Cardiac muscle cell (in vitro differentiated cells and primary cell): ENCODE data around the gene ZNF768. TPM values are rescaled to one million over a fixed set of nuclear protein-coding genes. Genes with fewer than 3 reads are reported as not detected.

Experiments
- DNase-seq, 2 donors: peaks; one replicate each; pipeline versions ENCODE4 v3.0.0 to v3.0.0-alpha.2; 2010 to 2017; ENCODE audit warnings: low read depth in 1 of 2, low spot score in 1 of 2
- H3K27ac ChIP-seq: fragments of 200-600 bp; sonication (generic); 2 replicates; pipeline ENCODE4 v1.5.1; 2016
- H3K27me3 ChIP-seq: fragments of 200-600 bp; sonication (generic); 2 replicates; pipeline ENCODE4 v1.6.0; 2016; ENCODE audit warnings: control low read depth
- H3K36me3 ChIP-seq: fragments of 200-600 bp; sonication (generic); 2 replicates; pipeline ENCODE4 v1.5.1; 2016; ENCODE audit warnings: control low read depth
- H3K4me1 ChIP-seq: fragments of 200-600 bp; sonication (generic); 2 replicates; pipeline ENCODE4 v1.8.1; 2017; ENCODE audit warnings: low read depth, mild to moderate bottlenecking, mixed run types
- H3K4me3 ChIP-seq: fragments of 200-600 bp; sonication (generic); 2 replicates; pipeline ENCODE4 v1.5.1; 2016; ENCODE audit warnings: mild to moderate bottlenecking
- H3K9me3 ChIP-seq: fragments of 200-600 bp; sonication (generic); 2 replicates; pipeline ENCODE4 v1.5.1; 2017; ENCODE audit warnings: low read depth, mild to moderate bottlenecking, control low read depth
- polyA plus RNA-seq: library from polyadenylated mRNA; unstranded; fragments of >200 nt; fragmentation: Nextera tagmentation; extraction: Ambion mirVana; gene quantifications from 2 replicates; pipeline ENCODE4 v1.2.1, GENCODE V29; 2016
- total RNA-seq: library from RNA; depleted of rRNA; stranded (reverse); fragments of >200 nt; gene quantifications from 2 replicates; pipeline ENCODE4 v1.2.3, GENCODE V29; 2016
- TF ChIP-seq, protein P1 (sequence below): IDR thresholded peaks from 2 replicates; pipeline ENCODE4 v1.5.1; 2012; ENCODE audit warnings: low read depth, mild to moderate bottlenecking, low read length

Gene ZNF768
- 73.1 and 79.1 TPM in 2 replicates for total RNA-seq
- polyA plus RNA-seq: 19.4 and 31.0 TPM in 2 replicates

GRCh38 chr16:30526137-30526822, at the start of gene ZNF768:
Gene ZNF768 (minus strand): TSS chr16:30526566. CDS start chr16:30526413, 153 bp downstream.
- TF ChIP-seq, protein P1, sequence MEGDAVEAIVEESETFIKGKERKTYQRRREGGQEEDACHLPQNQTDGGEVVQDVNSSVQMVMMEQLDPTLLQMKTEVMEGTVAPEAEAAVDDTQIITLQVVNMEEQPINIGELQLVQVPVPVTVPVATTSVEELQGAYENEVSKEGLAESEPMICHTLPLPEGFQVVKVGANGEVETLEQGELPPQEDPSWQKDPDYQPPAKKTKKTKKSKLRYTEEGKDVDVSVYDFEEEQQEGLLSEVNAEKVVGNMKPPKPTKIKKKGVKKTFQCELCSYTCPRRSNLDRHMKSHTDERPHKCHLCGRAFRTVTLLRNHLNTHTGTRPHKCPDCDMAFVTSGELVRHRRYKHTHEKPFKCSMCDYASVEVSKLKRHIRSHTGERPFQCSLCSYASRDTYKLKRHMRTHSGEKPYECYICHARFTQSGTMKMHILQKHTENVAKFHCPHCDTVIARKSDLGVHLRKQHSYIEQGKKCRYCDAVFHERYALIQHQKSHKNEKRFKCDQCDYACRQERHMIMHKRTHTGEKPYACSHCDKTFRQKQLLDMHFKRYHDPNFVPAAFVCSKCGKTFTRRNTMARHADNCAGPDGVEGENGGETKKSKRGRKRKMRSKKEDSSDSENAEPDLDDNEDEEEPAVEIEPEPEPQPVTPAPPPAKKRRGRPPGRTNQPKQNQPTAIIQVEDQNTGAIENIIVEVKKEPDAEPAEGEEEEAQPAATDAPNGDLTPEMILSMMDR: no peak
- peak in 1 of 2 donors; percentile 87 for DNase-seq
- Histone ChIP-seq H3K27ac (peak within 1 kb of the TSS; percentile 92), H3K36me3 (peaks cover 4% of the 10 kb centered on the region), H3K4me3 (peak within 1 kb of the TSS; percentile 43), H3K4me1 (peaks cover 5% of the 10 kb centered on the region), H3K9me3 (no peaks in the 10 kb centered on the region), H3K27me3 (no peaks in the 10 kb centered on the region)

- Histone ChIP-seq H3K27ac (no peak overlapping the region), H3K4me3 (no peak overlapping the region), H3K27me3 (no peaks in the 10 kb centered on the region), H3K9me3 (no peaks in the 10 kb centered on the region), H3K36me3 (peaks cover 2% of the 10 kb centered on the region), H3K4me1 (peaks cover 8% of the 10 kb centered on the region)
- TF ChIP-seq, protein P1: no peak
- no peak for DNase-seq
These were observed 48.3 kb upstream of the ZNF768 start for GRCh38 chr16:30574678-30575077.

- DNase-seq: peak; percentile 96 to 99
- TF ChIP-seq, protein P1: no peak
- H3K4me1 ChIP-seq: peaks cover 8% of the 10 kb centered on the region
- H3K9me3 ChIP-seq: no peaks in the 10 kb centered on the region
- peak within 1 kb of the TSS; percentile 70 for H3K4me3 ChIP-seq
- peak within 1 kb of the TSS; percentile 87 for H3K27ac ChIP-seq
- H3K36me3 ChIP-seq: no peaks in the 10 kb centered on the region
- no peaks in the 10 kb centered on the region for H3K27me3 ChIP-seq
These were observed 45.3 kb upstream of the ZNF768 start, which contains the start of gene ZNF688 for GRCh38 chr16:30571445-30572322. Gene ZNF688 (minus strand): TSS chr16:30571714. CDS start chr16:30571629, 85 bp downstream.

GRCh38 chr16:30570636-30571444, 44.5 kb upstream of the ZNF768 start:
- DNase-seq: peak; percentile 33 to 76
- H3K4me3 ChIP-seq: peak overlapping the region; percentile 70
- no peaks in the 10 kb centered on the region for H3K36me3 ChIP-seq
- peaks cover 8% of the 10 kb centered on the region for H3K4me1 ChIP-seq
- H3K27ac ChIP-seq: peak overlapping the region; percentile 87
- no peaks in the 10 kb centered on the region for H3K27me3 ChIP-seq
- TF ChIP-seq, protein P1: no peak
- H3K9me3 ChIP-seq: no peaks in the 10 kb centered on the region
